GM11168 (cell line): ENCODE data around the gene ULK3.

Experiments
- in situ Hi-C: fragments of 300-500 bp; cut with MboI; formaldehyde crosslinking; loops from one replicate; pipeline ENCODE4 v1.12.0; 2022; ENCODE audit warnings: low sequenced_read_pairs; ENCODE audit not compliant: unreplicated experiment

ULK3 gene

GRCh38 chr15:74868059-74868458 is 25.1 kb upstream of the ULK3 start:
- in situ Hi-C loops, result no loop called here

GRCh38 chr15:74867466-74868038 is 24.6 kb upstream of the ULK3 start:
- in situ Hi-C loops, result no loop called here

DNA sequence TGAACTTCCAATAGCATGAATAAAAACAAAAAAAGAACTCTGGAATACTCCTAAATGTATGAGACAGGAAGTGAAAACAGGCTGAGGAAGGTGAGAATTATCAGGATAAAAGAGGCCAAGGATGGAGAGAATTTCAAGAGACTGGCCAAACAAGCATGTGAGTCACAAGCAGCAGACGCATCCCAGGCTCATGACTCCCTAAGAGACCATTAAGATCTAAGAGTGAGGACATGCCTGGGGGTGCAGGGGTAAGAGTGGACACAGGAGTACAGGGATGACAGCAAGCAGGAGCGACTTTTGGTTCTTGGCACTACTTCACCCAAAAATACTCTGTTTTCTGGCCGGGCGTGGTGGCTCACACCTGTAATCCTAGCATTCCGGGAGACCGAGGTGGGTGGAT is 23.1 kb upstream of the ULK3 start:
- in situ Hi-C loops, result no loop called here

DNA sequence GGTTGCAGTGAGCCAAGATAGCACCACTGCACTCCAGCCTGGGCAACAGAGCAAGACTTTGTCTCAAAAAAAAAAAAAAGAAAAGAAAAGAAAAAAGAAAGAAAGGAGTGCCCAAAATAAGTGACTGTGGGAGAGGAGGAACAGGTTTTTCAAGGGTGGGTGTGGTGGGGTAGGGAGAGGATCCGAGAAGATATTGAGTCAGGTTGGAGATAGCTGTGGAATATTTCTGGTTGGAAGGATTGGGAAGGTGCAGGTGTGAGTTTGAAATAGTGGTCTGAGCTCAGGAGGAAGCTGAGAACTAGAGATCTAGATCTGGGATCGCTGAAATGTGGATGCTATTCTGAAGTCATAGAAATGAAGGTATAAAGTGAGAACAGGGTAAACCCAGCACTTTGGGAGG is 22.4 kb upstream of the ULK3 start:
- in situ Hi-C loops, result no loop called here

- in situ Hi-C loops, result no loop called here
These were observed 21.3 kb upstream of the ULK3 start for GRCh38 chr15:74864296-74864695.

GRCh38 chr15:74863239-74864056 is 20.5 kb upstream of the ULK3 start:
- in situ Hi-C loops, result no loop called here

- in situ Hi-C loops, result no loop called here
These were observed 15.4 kb upstream of the ULK3 start for GRCh38 chr15:74858369-74858740.

- in situ Hi-C loops, result no loop called here
These were observed 14.9 kb upstream of the ULK3 start for GRCh38 chr15:74857671-74858368.

GRCh38 chr15:74857082-74857655 is 14.2 kb upstream of the ULK3 start:
- in situ Hi-C loops, result no loop called here

GRCh38 chr15:74856537-74856936 is 13.6 kb upstream of the ULK3 start:
- in situ Hi-C loops, result no loop called here

- in situ Hi-C loops, result no loop called here
These were observed 12.9 kb upstream of the ULK3 start for GRCh38 chr15:74855857-74856256.

DNA sequence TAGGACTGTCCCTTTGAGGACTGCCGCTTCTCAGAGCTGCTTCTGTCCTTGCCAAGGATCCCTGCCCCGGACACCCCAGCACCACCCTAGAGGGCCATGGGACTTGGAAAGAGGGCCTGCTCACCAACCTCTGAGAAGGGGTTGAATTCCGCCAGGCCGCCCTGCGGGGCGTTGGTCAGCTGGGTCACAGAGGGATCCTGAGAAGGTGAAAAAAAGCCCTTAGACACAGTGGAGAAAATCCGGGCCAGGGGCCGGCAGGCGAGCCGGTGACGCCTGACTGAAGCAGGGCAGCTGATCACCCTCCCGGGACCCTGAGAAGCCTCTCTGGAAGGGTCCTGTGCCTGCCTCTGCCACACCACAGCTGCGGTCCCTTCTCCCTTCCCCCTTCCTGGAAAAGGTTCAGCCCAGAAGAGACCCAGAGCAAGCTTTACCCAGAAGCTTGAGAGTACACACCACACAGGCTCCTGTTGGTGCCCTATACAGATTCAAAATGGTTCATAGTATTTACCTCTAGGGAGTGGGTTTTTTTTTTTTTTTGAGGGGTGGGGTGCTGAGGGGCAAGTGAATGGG is 11.6 kb upstream of the ULK3 start:
- in situ Hi-C loops, result no loop called here

GRCh38 chr15:74851960-74852359 is 9.0 kb upstream of the ULK3 start:
- in situ Hi-C loops, result no loop called here

- in situ Hi-C loops, result no loop called here
These were observed 7.4 kb upstream of the ULK3 start for GRCh38 chr15:74850393-74850792.

DNA sequence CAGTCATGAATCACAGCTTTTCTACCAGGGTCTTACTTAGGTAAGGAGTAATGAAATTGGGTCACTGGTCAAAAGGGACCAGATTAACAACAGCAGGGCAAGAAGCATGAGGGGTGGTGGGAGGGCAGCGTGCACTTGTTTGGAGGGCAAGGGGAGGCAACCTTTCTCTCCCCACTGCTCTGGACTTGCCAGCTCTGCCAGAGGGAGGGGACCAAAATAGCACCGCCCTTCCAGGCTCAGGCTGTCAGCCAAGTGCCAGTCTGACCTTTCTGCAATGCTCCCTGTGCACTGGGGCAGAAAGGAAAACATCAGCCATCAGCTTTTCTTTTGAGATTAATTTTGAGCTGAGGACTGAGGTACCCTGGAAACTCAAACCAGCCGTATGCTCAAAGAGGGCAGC is 4.5 kb upstream of the ULK3 start:
- in situ Hi-C loops, result no loop called here

DNA sequence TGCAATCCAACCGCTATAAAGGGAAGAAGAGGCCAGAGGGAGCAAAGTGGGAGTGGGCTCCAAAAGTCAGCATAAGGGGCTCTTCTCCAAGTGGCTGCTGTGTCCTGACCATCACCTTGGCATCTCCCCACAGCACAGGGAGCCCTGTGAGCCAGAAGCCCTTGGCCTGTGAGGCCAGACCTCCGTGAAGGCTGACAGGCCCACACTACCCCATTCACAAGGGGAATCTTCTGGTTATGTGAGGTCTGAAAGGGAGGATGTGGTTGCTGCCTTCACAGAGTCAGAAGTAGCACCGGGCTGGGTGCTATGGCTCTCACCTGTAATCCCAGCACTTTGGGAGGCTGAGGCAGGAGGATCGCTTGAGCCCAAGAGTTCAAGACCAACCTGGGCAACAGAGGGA is 2.6 kb upstream of the ULK3 start:
- in situ Hi-C loops, result no loop called here

DNA sequence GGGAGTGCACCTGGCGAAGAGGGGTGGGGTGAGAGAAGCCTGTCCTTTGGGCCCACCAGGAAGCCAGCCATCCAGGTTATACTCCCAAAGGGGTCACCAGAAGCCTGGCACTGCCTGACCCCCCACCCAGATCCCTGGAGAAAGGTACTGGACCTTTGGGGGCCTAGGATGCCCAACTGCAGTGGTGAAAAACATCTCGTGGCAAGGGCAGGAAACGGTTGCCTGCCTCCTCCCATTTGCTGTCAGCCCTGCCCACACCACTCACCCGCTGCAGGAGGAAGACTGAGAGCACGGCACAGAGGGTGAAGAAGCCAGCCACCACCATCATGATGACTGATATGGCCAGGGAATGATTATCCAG is 2.2 kb upstream of the ULK3 start:
- in situ Hi-C loops, result no loop called here

DNA sequence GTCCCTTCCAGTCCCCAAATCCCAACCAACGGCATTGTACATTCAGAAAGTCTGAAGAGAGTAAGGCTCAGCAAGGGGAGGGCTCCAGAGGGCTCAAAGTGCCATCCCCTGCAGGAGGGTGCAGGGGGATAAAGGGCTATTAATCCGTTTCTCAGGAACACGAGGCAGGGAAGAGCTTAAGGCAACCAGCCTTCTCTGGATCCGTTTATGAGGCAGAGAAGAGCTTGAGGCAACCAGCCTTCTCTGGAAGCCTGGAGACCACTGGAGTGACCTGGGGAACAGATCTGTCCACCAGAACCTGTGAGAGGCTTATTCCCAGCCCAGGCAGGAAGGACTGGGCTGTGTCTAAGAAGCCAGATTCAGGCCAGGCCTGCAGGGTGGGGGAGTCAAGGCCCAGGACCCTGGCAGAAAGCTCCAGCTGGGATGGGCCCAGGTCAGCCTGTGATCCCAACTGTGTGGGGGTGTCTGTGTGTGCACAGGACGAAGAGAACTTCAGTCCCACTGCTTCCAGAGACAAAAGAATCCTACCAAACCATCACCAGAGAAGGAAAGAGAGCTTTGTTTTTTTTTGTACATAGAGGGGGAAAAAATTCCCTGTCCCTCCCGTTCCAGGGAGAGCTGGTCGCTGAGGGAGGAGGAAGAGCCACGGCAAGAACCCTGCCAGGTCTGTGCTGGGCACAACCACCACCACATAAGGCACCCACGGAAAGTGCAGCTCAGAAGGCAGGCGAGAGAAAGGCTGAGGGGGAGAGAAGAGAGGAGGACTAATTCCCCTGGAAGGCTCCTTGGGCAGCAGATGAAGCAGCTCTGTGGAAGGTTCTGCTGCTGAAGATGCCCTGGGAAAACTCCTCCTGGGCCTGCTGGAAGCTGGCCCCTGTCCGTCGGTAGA is 1.6 kb upstream of the ULK3 start:
- in situ Hi-C loops, result no loop called here

- in situ Hi-C loops, result no loop called here
These were observed 939 bp upstream of the ULK3 start for GRCh38 chr15:74843891-74844299.

GRCh38 chr15:74843445-74843828 is 481 bp upstream of the ULK3 start:
- in situ Hi-C loops, result no loop called here
